ENCODE measurements around the gene PACRG. TPM values are rescaled to one million over a fixed set of nuclear protein-coding genes. Genes with fewer than 3 reads are reported as not detected.

Gene PACRG
- total RNA-seq, 1 experiment from 2014 or later, result 0.59 TPM

DNA sequence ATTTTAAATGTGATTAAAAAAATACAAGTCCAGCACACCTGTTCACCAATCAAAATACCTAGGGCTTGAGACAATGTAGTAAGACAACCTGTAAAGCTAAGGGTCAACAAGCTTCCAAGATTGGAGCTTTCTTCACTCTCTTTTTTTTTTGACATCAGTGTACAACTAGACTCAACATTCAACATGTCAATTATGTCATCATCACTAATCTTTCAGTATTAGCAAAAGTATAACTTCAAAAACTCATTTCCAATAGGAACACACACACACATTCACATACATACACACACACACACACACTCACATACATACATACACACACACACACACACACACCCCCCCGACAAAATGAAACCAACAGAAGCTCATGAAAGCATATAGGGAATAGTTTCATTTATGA is 26.2 kb upstream of the PACRG start:
- no peak for ATAC-seq
- ChIA-PET CTCF (no interaction called here), POLR2A (no interaction called here)
- no TSS peak for BruUV-seq (replicated peaks)
- no peaks in the 10 kb centered on the region for H3K4me1 ChIP-seq (ENCODE audit: control insufficient read depth, insufficient read depth, low read length)
- in situ Hi-C loops (cut with HindIII; ENCODE audit: low pct_unique_long_range_greater_than_20kb, low sequenced_read_pairs) (no loop called here), intact Hi-C loops (cut with micrococcal nuclease; ENCODE audit: unreplicated experiment) (no loop called here)
- H3K27ac ChIP-seq (ENCODE audit: low read length), result no peak overlapping the region
- no peaks in the 10 kb centered on the region; the same call in 1 of the 2 replicates for H3K36me3 ChIP-seq (ENCODE audit: control insufficient read depth, insufficient read depth, low read length)
- TF ChIP-seq POLR2AphosphoS5 (IDR thresholded peaks at IDR 0.05; ENCODE audit: low read depth, low read length) (no peak), TCF7L2 (IDR thresholded peaks at IDR 0.05; ENCODE audit: low read depth, low read length) (no peak)
- TF ChIP-seq, protein P1, sequence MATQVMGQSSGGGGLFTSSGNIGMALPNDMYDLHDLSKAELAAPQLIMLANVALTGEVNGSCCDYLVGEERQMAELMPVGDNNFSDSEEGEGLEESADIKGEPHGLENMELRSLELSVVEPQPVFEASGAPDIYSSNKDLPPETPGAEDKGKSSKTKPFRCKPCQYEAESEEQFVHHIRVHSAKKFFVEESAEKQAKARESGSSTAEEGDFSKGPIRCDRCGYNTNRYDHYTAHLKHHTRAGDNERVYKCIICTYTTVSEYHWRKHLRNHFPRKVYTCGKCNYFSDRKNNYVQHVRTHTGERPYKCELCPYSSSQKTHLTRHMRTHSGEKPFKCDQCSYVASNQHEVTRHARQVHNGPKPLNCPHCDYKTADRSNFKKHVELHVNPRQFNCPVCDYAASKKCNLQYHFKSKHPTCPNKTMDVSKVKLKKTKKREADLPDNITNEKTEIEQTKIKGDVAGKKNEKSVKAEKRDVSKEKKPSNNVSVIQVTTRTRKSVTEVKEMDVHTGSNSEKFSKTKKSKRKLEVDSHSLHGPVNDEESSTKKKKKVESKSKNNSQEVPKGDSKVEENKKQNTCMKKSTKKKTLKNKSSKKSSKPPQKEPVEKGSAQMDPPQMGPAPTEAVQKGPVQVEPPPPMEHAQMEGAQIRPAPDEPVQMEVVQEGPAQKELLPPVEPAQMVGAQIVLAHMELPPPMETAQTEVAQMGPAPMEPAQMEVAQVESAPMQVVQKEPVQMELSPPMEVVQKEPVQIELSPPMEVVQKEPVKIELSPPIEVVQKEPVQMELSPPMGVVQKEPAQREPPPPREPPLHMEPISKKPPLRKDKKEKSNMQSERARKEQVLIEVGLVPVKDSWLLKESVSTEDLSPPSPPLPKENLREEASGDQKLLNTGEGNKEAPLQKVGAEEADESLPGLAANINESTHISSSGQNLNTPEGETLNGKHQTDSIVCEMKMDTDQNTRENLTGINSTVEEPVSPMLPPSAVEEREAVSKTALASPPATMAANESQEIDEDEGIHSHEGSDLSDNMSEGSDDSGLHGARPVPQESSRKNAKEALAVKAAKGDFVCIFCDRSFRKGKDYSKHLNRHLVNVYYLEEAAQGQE (IDR thresholded peaks at IDR 0.05; ENCODE audit: insufficient read depth in 1 of 2, low read depth in 2 of 2, low read length in 1 of 2), result no peak
- TF ChIP-seq, protein P2, sequence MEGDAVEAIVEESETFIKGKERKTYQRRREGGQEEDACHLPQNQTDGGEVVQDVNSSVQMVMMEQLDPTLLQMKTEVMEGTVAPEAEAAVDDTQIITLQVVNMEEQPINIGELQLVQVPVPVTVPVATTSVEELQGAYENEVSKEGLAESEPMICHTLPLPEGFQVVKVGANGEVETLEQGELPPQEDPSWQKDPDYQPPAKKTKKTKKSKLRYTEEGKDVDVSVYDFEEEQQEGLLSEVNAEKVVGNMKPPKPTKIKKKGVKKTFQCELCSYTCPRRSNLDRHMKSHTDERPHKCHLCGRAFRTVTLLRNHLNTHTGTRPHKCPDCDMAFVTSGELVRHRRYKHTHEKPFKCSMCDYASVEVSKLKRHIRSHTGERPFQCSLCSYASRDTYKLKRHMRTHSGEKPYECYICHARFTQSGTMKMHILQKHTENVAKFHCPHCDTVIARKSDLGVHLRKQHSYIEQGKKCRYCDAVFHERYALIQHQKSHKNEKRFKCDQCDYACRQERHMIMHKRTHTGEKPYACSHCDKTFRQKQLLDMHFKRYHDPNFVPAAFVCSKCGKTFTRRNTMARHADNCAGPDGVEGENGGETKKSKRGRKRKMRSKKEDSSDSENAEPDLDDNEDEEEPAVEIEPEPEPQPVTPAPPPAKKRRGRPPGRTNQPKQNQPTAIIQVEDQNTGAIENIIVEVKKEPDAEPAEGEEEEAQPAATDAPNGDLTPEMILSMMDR (IDR thresholded peaks at IDR 0.05), result no peak
- H3K27me3 ChIP-seq (ENCODE audit: control insufficient read depth, insufficient read depth, low read length), result no peaks in the 10 kb centered on the region
- DNase-seq (ENCODE audit: low read depth, low spot score), result no peak
- H3K9me3 ChIP-seq (ENCODE audit: control insufficient read depth, insufficient read depth, low read depth, low read length), result no peaks in the 10 kb centered on the region
- H3K4me3 ChIP-seq (ENCODE audit: low read depth in 2 of 2, low read length in 2 of 2), result no peak overlapping the region

DNA sequence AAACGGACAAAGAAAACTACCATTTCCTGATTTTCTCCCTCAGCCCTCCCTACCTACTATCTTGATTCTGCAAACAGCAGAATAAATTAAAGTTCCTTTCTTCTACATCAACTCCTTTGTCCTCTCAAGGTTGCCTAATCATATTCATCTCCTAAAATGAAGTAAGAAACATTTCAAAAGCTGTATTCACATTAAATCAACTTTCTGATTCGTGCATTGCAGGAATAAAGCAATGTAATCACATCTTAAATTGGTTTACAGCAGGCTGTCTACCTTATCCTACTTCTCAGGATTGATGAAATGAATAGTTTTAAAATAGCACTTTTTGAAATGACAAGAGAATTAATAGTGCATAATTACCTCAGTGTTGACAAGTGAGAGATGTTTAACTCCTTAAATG is 25.3 kb upstream of the PACRG start:
- TF ChIP-seq, protein P1 (IDR thresholded peaks at IDR 0.05; ENCODE audit: insufficient read depth in 1 of 2, low read depth in 2 of 2, low read length in 1 of 2), result no peak
- TF ChIP-seq, protein P2 (IDR thresholded peaks at IDR 0.05), result no peak
- TF ChIP-seq POLR2AphosphoS5 (IDR thresholded peaks at IDR 0.05; ENCODE audit: low read depth, low read length) (no peak), SIN3A (IDR thresholded peaks at IDR 0.05; ENCODE audit: borderline replicate concordance, insufficient read depth, low read depth, low read length) (no peak), TCF7L2 (IDR thresholded peaks at IDR 0.05; ENCODE audit: low read depth, low read length) (no peak)
- ATAC-seq (no peak), DNase-seq (ENCODE audit: low read depth, low spot score) (no peak)
- Histone ChIP-seq H3K27me3 (ENCODE audit: control insufficient read depth, insufficient read depth, low read length) (no peaks in the 10 kb centered on the region), H3K4me1 (ENCODE audit: control insufficient read depth, insufficient read depth, low read length) (no peaks in the 10 kb centered on the region), H3K36me3 (ENCODE audit: control insufficient read depth, insufficient read depth, low read length) (no peaks in the 10 kb centered on the region), H3K4me3 (ENCODE audit: low read depth in 2 of 2, low read length in 2 of 2) (no peak overlapping the region), H3K9me3 (ENCODE audit: control insufficient read depth, insufficient read depth, low read depth, low read length) (no peaks in the 10 kb centered on the region), H3K27ac (ENCODE audit: low read length) (no peak overlapping the region)
- CTCF ChIA-PET, result no interaction called here
- BruUV-seq (replicated peaks), result no TSS peak
- in situ Hi-C loops (cut with HindIII; ENCODE audit: low pct_unique_long_range_greater_than_20kb, low sequenced_read_pairs) (no loop called here), intact Hi-C loops (cut with micrococcal nuclease; ENCODE audit: unreplicated experiment) (no loop called here)
- POLR2A ChIA-PET, result no interaction called here
